NCI-H146 (cell line): ENCODE measurements around the gene RIMBP3C.
"Not testable (repeated sequence)": the region's sequence is repeated elsewhere in the genome, so short reads cannot be mapped to it uniquely, and the experiment has no call there.

Experiments
- DNase-seq: peaks from one replicate; lab custom pipeline; 2025; lab: John Stamatoyannopoulos, UW

RIMBP3C gene

DNA sequence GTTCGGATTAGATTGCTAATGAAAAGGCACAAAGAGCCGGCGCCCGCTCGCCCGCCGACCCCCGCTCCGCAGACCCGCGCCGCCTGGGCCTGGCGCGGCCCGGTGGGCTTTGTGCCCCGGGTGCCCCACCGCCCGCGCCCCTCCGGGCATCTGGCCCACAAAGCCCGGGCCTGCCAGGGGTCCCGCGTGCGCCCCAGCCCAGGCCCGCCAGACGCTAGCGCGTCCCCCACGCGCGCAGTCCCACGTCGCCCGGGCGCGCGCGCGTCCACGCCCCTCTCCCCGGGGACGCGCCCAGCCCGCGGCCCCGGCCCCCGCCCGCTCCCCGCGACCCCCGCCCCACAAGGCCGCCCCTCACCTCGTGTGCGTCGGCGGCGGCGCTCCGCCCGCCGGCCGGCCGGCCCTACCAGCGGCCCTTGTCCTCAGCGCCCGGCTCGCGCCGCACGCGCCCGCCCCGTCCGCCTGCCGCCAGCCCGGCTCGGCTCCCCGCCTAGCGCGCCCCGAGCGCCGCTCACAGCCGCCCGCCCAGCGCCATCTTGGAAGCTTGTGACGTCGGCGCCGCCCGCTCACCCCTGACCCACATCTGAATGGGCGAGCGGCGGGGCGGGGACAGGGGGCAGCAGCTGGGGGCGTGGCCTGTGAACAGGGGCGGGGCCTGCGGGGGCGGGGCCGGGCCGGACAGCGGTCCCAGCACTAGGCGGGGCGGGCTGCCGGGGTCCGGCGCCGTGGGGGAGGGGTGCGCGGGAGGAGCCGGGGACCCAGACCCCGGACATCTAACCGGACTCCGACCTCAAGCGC is 34.1 kb downstream of the RIMBP3C start:
- DNase-seq: not testable (repeated sequence)

DNA sequence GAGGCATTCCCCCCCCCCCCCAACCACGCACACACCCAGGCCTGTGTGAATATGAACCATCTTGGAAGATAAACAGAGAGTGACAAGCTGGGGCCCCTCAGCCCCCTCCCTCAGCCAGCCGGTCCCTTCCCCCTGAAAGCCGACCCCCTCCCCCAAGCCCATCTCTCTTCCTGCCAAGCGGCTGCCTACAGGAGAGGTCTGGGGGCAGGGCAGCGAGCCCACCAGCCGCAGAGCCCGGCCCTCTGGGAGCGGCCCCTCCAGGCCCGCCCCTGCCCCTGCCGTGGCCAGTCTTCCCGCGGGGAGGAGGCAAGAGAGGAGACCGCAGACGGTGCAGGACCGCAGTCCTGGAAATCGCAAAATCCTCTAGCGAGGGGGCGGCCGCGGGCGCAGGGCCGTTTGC is 34.7 kb downstream of the RIMBP3C start:
- DNase-seq: not testable (repeated sequence)

DNA sequence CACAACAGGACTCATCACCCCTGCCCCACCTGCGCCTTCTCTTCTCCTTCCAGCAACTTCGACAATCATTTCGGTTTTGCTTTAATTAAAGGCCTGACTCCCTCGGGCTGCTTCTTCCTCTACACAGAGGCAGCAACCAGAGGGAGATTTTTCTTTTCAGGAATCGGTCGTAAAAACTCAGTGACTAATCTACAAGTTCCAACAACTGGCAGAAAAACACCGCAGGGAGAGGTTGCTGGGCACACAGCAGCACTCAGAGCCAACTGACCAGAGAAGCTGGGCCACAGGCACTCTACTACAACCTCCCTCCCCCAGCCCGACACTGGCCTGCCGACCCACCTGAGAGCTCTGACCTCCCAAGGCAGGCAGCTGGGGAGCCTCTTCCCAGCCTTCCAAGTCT is 36.0 kb downstream of the RIMBP3C start:
- DNase-seq: not testable (repeated sequence)

DNA sequence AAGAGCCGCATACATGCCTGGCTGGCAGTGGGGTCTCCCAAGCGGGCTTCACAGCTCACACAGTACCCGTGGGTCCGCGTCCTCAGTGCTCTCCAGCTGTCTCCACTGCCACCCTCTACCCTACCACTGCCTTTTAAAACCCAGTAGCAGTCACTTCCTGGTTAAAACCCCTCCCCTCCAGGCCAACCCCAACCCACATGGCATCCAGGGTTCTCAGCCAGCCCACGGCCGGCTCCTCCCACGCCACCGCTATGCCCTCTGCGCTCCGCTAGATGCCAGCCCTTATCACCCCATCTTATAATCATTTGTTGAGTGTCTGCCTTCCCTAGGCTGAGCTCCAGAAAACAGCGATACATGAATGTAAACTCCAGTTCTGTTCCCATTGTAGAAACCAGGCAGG is 37.1 kb downstream of the RIMBP3C start:
- not testable (repeated sequence) for DNase-seq

DNA sequence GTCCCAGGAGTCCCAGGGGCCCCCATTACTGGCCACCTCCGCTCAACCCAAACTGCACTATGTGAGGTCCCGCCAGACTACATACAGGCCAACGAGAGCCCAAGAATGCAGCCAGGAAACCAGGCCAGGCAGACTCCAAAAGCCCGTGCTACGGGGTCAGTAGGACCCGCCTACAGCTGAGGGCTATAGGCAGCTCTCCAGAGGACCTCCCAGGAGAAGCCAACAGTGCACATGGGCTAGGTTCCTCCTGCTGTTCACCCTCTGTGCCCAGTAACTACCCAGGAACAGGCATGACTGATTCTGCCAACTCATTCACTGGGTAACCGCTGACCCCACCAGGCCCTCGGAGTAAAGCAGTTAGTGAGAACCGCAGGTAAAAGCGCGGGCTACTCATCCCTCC is 39.2 kb downstream of the RIMBP3C start:
- not testable (repeated sequence) for DNase-seq

DNA sequence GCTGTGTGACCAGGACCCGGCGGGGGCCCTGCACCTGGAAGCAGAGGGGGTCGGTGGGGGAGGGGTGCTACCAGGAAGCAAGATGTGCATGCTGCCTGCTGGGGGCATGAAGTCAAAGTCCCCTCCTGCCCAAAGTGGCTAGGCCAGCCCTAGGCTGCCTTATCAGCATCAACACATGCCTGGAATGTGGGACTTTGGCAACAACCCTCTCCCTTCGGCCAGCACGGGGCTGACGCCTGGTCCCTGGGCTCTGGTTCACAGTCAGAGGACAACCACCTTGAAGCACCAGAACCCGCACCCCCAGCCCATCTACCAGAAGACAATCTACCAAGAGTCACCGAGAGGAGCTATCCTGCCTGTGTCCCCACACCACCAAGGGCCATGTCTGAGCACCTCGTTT is 40.9 kb downstream of the RIMBP3C start:
- not testable (repeated sequence) for DNase-seq

DNA sequence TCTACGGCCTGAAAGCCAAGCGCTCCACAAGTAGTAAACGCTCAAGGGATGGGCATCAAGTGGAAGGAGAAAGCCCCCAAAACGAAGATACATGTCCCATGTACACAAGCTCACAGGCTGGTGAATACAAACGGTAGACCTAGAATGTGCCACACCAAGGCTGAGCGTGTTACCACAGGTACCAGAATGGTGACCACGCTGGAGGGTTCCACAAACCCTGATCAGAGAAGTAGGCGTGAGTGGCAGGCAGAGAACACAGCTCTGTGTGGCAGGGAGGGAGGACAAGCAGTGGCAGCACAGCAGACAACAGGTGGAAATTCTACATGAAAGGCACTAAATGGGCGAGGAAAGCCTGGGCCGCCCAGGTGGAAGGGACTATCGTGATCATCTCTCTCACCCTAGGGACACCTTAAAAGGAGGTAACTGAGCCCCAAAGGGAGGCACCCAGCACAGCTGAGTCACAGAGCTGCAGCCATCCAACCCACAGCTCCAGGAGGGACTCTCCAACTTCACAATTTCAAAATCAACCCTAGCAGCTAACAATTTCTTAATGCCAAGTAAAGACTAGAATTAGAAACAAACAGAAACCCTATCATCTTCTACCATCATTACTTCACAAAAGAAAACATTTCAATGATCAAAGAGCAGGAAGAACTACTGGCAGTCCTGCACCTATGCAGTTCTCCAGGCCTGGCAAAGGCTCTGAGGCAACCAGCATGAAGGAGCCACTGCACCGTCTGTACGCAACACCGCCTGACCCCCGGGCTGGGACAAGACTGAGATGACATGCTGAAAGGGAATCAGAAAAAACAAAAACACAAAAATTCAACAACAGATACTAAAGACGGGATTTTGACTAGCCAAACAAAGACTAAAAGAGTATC is 51.4 kb downstream of the RIMBP3C start:
- DNase-seq: not testable (repeated sequence)

DNA sequence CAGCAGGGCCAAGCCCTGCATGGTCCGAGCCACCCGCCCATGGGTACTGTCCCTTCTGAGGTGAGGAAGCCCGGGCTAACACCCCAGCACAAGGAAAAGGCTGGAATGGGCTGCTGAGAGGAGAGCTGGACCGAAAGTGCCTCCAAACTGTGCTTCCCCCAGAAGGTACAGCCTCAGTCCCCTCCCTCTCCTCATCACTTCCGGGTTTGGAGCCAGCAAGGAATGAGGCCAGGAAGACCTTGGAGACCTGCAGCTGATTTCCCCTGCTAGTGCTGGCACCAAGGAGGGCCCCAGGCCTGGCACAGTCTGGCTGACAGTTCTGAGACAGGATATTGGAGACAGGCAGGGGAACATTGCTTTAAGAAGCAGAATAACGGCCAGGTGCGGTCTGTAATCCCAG is 52.8 kb downstream of the RIMBP3C start:
- not testable (repeated sequence) for DNase-seq

DNA sequence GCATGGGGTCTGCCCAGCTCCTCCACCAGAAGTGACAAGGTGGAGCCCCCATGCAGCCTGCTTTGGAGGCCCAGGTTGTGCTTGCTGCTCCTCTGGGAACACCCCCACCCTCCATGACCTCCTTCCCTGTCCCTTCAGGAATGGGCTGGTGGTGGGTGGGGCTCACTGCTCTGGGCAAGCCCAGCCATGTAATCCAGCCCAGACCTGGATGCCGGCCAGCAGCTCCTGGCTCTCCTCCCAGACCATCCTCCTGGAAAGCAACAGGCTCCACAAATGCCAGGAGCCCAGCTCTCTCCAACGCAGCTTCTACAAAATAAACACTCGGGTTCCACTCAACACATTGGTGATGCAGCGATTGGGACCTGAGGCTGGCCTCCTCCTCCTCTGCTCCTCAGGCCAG is 53.3 kb downstream of the RIMBP3C start:
- not testable (repeated sequence) for DNase-seq
